Spleen (tissue), 11 donors: Measurements from ENCODE around the gene RANBP10. TPM values are rescaled to one million over a fixed set of nuclear protein-coding genes. Genes with fewer than 3 reads are reported as not detected.

Source experiments
- DNase-seq: peaks from one replicate; pipeline ENCODE4 v3.0.0-alpha.2; 2020
- H3K27ac ChIP-seq, 8 donors: fragments of 200-600 bp; sonication (generic) in 7 of 8; 1 replicate in 4 of 8; 2 replicates in 4 of 8; pipeline versions ENCODE4 v1.5.0 to v1.8.0; 2016 to 2021; ENCODE audit warnings: inconsistent platforms in 4 of 8, mild to moderate bottlenecking in 4 of 8, moderate library complexity in 1 of 8
- H3K27me3 ChIP-seq, 7 donors: fragments of 200-600 bp; sonication (generic) in 6 of 7; replicated peaks in 1 of 7; 1 replicate in 4 of 7; 2 replicates in 3 of 7; pipeline versions ENCODE4 v1.5.0 to v1.8.0; 2016 to 2021; ENCODE audit warnings: inconsistent platforms in 3 of 7, mild to moderate bottlenecking in 1 of 7
- H3K36me3 ChIP-seq, 6 donors: fragments of 200-600 bp; sonication (generic) in 5 of 6; 1 replicate in 4 of 6; 2 replicates in 2 of 6; pipeline versions ENCODE4 v1.5.0 to v1.8.0; 2016 to 2021; ENCODE audit warnings: inconsistent platforms in 2 of 6
- H3K4me1 ChIP-seq, 6 donors: fragments of 200-600 bp; sonication (generic) in 5 of 6; 1 replicate in 3 of 6; 2 replicates in 3 of 6; pipeline versions ENCODE4 v1.5.0 to v1.8.0; 2016 to 2021; ENCODE audit warnings: inconsistent platforms in 3 of 6
- H3K4me3 ChIP-seq, 8 donors: fragments of 200-600 bp; sonication (generic) in 7 of 8; 1 replicate in 4 of 8; 2 replicates in 4 of 8; pipeline versions ENCODE4 v1.5.0 to v1.8.0; 2016 to 2021; ENCODE audit warnings: inconsistent platforms in 4 of 8, mild to moderate bottlenecking in 4 of 8, moderate library complexity in 2 of 8
- H3K9me3 ChIP-seq, 8 donors: fragments of 200-600 bp; sonication (generic) in 7 of 8; 1 replicate in 4 of 8; 2 replicates in 4 of 8; pipeline versions ENCODE4 v1.5.0 to v1.8.0; 2016 to 2021; ENCODE audit warnings: inconsistent platforms in 4 of 8
- CTCF ChIP-seq, 11 experiments: fragments of 200-600 bp in 7 of 11; fragments of 450-650 bp in 4 of 11; sonication (generic) in 4 of 11; IDR thresholded peaks in 8 of 11; conservative IDR thresholded peaks in 3 of 11; 1 replicate in 7 of 11; 2 replicates in 4 of 11; pipeline versions ENCODE4 v1.4.0 to v1.8.0; 2016 to 2021; ENCODE audit warnings: antibody characterized with exemption in 11 of 11, inconsistent platforms in 4 of 11, mild to moderate bottlenecking in 1 of 11
- POLR2A ChIP-seq, 3 donors: fragments of 450-650 bp; IDR thresholded peaks; one replicate each; pipeline ENCODE4 v1.5.1; 2017; ENCODE audit warnings: antibody characterized with exemption in 3 of 3, mild to moderate bottlenecking in 1 of 3
- POLR2AphosphoS5 ChIP-seq, 3 donors: sonication (generic); formaldehyde crosslinking; IDR thresholded peaks; one replicate each; pipeline ENCODE4 v1.5.1; 2017; ENCODE audit warnings: antibody characterized with exemption in 3 of 3
- WGBS, 5 donors: extraction: QIAGEN DNeasy Blood & Tissue Kit in 3 of 5; methylation state at CpG; one replicate each; pipeline versions ENCODE4 v1.1.5 to v1.1.7; 2013 to 2018; 5-methylcytosine and 5-hydroxymethylcytosine counted together
- intact Hi-C: fragments of 100-400 bp; cut with DNase I; formaldehyde crosslinking; loops from one replicate; pipeline ENCODE4 v1.15.0; 2023; ENCODE audit warnings: low total_unique reads
- polyA plus RNA-seq, 3 donors: library from polyadenylated mRNA; stranded (reverse); fragments of 200-250 nt; gene quantifications; one replicate each; pipeline ENCODE4 v1.2.1, GENCODE V29; 2013
- total RNA-seq, 7 donors: library from RNA; depleted of rRNA in 3 of 7; stranded (reverse); fragments of >200 nt in 3 of 7; fragmentation: NEBNext Ultra II Directional in 4 of 7; extraction: Animal tissue kit (Norgen Biotek cat#: 25700) in 4 of 7; gene quantifications; one replicate each; pipeline versions ENCODE4 v1.1.0 to v1.2.1, GENCODE V29; 2016 to 2021
- donor health status: healthy with polysubstance abuse.
- donor health status: DM: no; HTN: no; CAD: no; lungs with moderate emphysema.
- donor health status: DM: no; HTN: no; CAD: no.
- donor health status: Bipolar disorder and iron deficiency.
- donor health status: healthy.
- donor health status: DM: no; HTN: no; CAD: no.
- donor health status: DM: yes; HTN: yes; CAD: no.

RANBP10 gene
- total and polyA plus RNA-seq, 10 donors, result 6.6 to 38.6 (median 22.6) TPM

GRCh38 chr16:67833030-67833414, 26.7 kb upstream of the RANBP10 start:
- H3K27ac ChIP-seq, result peak overlapping the region in 5 of 8 donors; percentile 62 to 85 (median 74)
- H3K4me1 ChIP-seq, result peaks cover 8 to 30% (median 19%) of the 10 kb centered on the region in 6 donors
- H3K9me3 ChIP-seq, result no peaks in the 10 kb centered on the region
- 0 to 8% (median 2%) methylated on average over 3 of the region's 3 CpGs for WGBS, 5 donors
- intact Hi-C loops, result no loop called here
- H3K27me3 ChIP-seq, result no peaks in the 10 kb centered on the region
- H3K4me3 ChIP-seq, result peak overlapping the region; percentile 52 to 97 (median 90)
- TF ChIP-seq POLR2A (IDR thresholded peaks at IDR 0.05) (no peak), POLR2AphosphoS5 (IDR thresholded peaks at IDR 0.05) (no peak), CTCF (IDR thresholded peaks at IDR 0.05 in 8 of 11, conservative IDR thresholded peaks at IDR 0.05 in 3 of 11) (no peak)
- no peak for DNase-seq
- peaks cover 0 to 43% (median 41%) of the 10 kb centered on the region in 6 donors for H3K36me3 ChIP-seq

GRCh38 chr16:67828651-67829050, 22.3 kb upstream of the RANBP10 start:
- Histone ChIP-seq H3K9me3 (no peaks in the 10 kb centered on the region), H3K27me3 (no peaks in the 10 kb centered on the region), H3K4me1 (peaks cover 8 to 20% (median 13%) of the 10 kb centered on the region in 6 donors), H3K4me3 (no peak overlapping the region), H3K36me3 (peaks cover 0 to 69% (median 54%) of the 10 kb centered on the region in 6 donors), H3K27ac (no peak overlapping the region)
- intact Hi-C loops, result no loop called here
- TF ChIP-seq POLR2AphosphoS5 (IDR thresholded peaks at IDR 0.05), result no peak
- no peak for TF ChIP-seq POLR2A (IDR thresholded peaks at IDR 0.05)
- no peak for TF ChIP-seq CTCF (IDR thresholded peaks at IDR 0.05 in 8 of 11, conservative IDR thresholded peaks at IDR 0.05 in 3 of 11)
- no peak for DNase-seq
- 92 to 100% (median 95%) methylated on average over 4 of the region's 4 CpGs for WGBS, 5 donors

- H3K27ac ChIP-seq, result no peak overlapping the region
- H3K9me3 ChIP-seq, result no peaks in the 10 kb centered on the region
- no peak overlapping the region for H3K4me3 ChIP-seq
- intact Hi-C loops, result no loop called here
- H3K4me1 ChIP-seq, result no peaks in the 10 kb centered on the region
- DNase-seq, result no peak
- peaks cover 0 to 55% (median 41%) of the 10 kb centered on the region in 6 donors for H3K36me3 ChIP-seq
- WGBS, 5 donors, result 93 to 97% (median 96%) methylated on average over 3 to 14 of the region's 14 CpGs
- no peak for TF ChIP-seq POLR2A (IDR thresholded peaks at IDR 0.05)
- no peak for TF ChIP-seq CTCF (IDR thresholded peaks at IDR 0.05 in 8 of 11, conservative IDR thresholded peaks at IDR 0.05 in 3 of 11)
- no peak for TF ChIP-seq POLR2AphosphoS5 (IDR thresholded peaks at IDR 0.05)
- no peaks in the 10 kb centered on the region for H3K27me3 ChIP-seq
These were observed 19.5 kb upstream of the RANBP10 start for GRCh38 chr16:67825906-67826305.

DNA sequence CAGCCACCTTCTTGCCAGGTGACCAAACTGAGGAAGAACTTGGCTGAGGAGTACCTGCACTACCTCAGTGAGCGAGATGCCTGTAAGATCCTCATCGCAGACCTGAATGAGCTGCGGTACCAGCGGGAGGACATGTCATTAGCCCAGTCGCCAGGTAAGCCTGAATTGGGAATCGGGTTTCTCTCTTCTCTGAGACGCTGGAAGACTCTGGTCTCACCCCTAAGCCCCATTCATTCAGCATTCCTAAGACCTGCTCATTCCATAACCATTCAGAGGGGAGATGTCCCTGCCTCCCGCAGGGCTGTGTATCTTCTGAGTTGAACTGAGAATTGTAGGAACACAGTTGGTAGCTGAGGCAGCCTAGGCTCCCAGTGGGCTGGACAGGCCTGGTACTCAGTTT, 18.8 kb upstream of the RANBP10 start:
- no peak overlapping the region for H3K4me3 ChIP-seq
- H3K27me3 ChIP-seq, result no peaks in the 10 kb centered on the region
- H3K4me1 ChIP-seq, result no peaks in the 10 kb centered on the region
- 90 to 93% (median 92%) methylated on average over 7 to 8 of the region's 8 CpGs for WGBS, 5 donors
- no peaks in the 10 kb centered on the region for H3K9me3 ChIP-seq
- peaks cover 0 to 47% (median 34%) of the 10 kb centered on the region in 6 donors for H3K36me3 ChIP-seq
- no peak overlapping the region for H3K27ac ChIP-seq
- DNase-seq, result no peak
- intact Hi-C loops, result no loop called here
- TF ChIP-seq POLR2A (IDR thresholded peaks at IDR 0.05) (no peak), POLR2AphosphoS5 (IDR thresholded peaks at IDR 0.05) (no peak), CTCF (IDR thresholded peaks at IDR 0.05 in 8 of 11, conservative IDR thresholded peaks at IDR 0.05 in 3 of 11) (no peak)
